Spleen (tissue), 11 donors: Measurements from ENCODE around the gene TCAF1. TPM values are rescaled to one million over a fixed set of nuclear protein-coding genes. Genes with fewer than 3 reads are reported as not detected.

ENCODE experiments used
- DNase-seq: peaks from one replicate; pipeline ENCODE4 v3.0.0-alpha.2; 2020
- H3K27ac ChIP-seq, 8 donors: fragments of 200-600 bp; sonication (generic) in 7 of 8; 1 replicate in 4 of 8; 2 replicates in 4 of 8; pipeline versions ENCODE4 v1.5.0 to v1.8.0; 2016 to 2021; ENCODE audit warnings: inconsistent platforms in 4 of 8, mild to moderate bottlenecking in 4 of 8, moderate library complexity in 1 of 8
- H3K27me3 ChIP-seq, 7 donors: fragments of 200-600 bp; sonication (generic) in 6 of 7; replicated peaks in 1 of 7; 1 replicate in 4 of 7; 2 replicates in 3 of 7; pipeline versions ENCODE4 v1.5.0 to v1.8.0; 2016 to 2021; ENCODE audit warnings: inconsistent platforms in 3 of 7, mild to moderate bottlenecking in 1 of 7
- H3K36me3 ChIP-seq, 6 donors: fragments of 200-600 bp; sonication (generic) in 5 of 6; 1 replicate in 4 of 6; 2 replicates in 2 of 6; pipeline versions ENCODE4 v1.5.0 to v1.8.0; 2016 to 2021; ENCODE audit warnings: inconsistent platforms in 2 of 6
- H3K4me1 ChIP-seq, 6 donors: fragments of 200-600 bp; sonication (generic) in 5 of 6; 1 replicate in 3 of 6; 2 replicates in 3 of 6; pipeline versions ENCODE4 v1.5.0 to v1.8.0; 2016 to 2021; ENCODE audit warnings: inconsistent platforms in 3 of 6
- H3K4me3 ChIP-seq, 8 donors: fragments of 200-600 bp; sonication (generic) in 7 of 8; 1 replicate in 4 of 8; 2 replicates in 4 of 8; pipeline versions ENCODE4 v1.5.0 to v1.8.0; 2016 to 2021; ENCODE audit warnings: inconsistent platforms in 4 of 8, mild to moderate bottlenecking in 4 of 8, moderate library complexity in 2 of 8
- H3K9me3 ChIP-seq, 8 donors: fragments of 200-600 bp; sonication (generic) in 7 of 8; 1 replicate in 4 of 8; 2 replicates in 4 of 8; pipeline versions ENCODE4 v1.5.0 to v1.8.0; 2016 to 2021; ENCODE audit warnings: inconsistent platforms in 4 of 8
- CTCF ChIP-seq, 11 experiments: fragments of 200-600 bp in 7 of 11; fragments of 450-650 bp in 4 of 11; sonication (generic) in 4 of 11; IDR thresholded peaks in 8 of 11; conservative IDR thresholded peaks in 3 of 11; 1 replicate in 7 of 11; 2 replicates in 4 of 11; pipeline versions ENCODE4 v1.4.0 to v1.8.0; 2016 to 2021; ENCODE audit warnings: antibody characterized with exemption in 11 of 11, inconsistent platforms in 4 of 11, mild to moderate bottlenecking in 1 of 11
- POLR2A ChIP-seq, 3 donors: fragments of 450-650 bp; IDR thresholded peaks; one replicate each; pipeline ENCODE4 v1.5.1; 2017; ENCODE audit warnings: antibody characterized with exemption in 3 of 3, mild to moderate bottlenecking in 1 of 3
- POLR2AphosphoS5 ChIP-seq, 3 donors: sonication (generic); formaldehyde crosslinking; IDR thresholded peaks; one replicate each; pipeline ENCODE4 v1.5.1; 2017; ENCODE audit warnings: antibody characterized with exemption in 3 of 3
- WGBS, 5 donors: extraction: QIAGEN DNeasy Blood & Tissue Kit in 3 of 5; methylation state at CpG; one replicate each; pipeline versions ENCODE4 v1.1.5 to v1.1.7; 2013 to 2018; 5-methylcytosine and 5-hydroxymethylcytosine counted together
- intact Hi-C: fragments of 100-400 bp; cut with DNase I; formaldehyde crosslinking; loops from one replicate; pipeline ENCODE4 v1.15.0; 2023; ENCODE audit warnings: low total_unique reads
- polyA plus RNA-seq, 3 donors: library from polyadenylated mRNA; stranded (reverse); fragments of 200-250 nt; gene quantifications; one replicate each; pipeline ENCODE4 v1.2.1, GENCODE V29; 2013
- total RNA-seq, 7 donors: library from RNA; depleted of rRNA in 3 of 7; stranded (reverse); fragments of >200 nt in 3 of 7; fragmentation: NEBNext Ultra II Directional in 4 of 7; extraction: Animal tissue kit (Norgen Biotek cat#: 25700) in 4 of 7; gene quantifications; one replicate each; pipeline versions ENCODE4 v1.1.0 to v1.2.1, GENCODE V29; 2016 to 2021
- donor health status: healthy with polysubstance abuse.
- donor health status: DM: no; HTN: no; CAD: no; lungs with moderate emphysema.
- donor health status: DM: no; HTN: no; CAD: no.
- donor health status: Bipolar disorder and iron deficiency.
- donor health status: healthy.
- donor health status: DM: no; HTN: no; CAD: no.
- donor health status: DM: yes; HTN: yes; CAD: no.

Gene TCAF1
- total and polyA plus RNA-seq, 10 donors: 3.8 to 39.6 (median 27.1) TPM

GRCh38 chr7:143931739-143932138, 29.8 kb upstream of the TCAF1 start:
- no peak for TF ChIP-seq POLR2A (IDR thresholded peaks at IDR 0.05)
- no peak for TF ChIP-seq POLR2AphosphoS5 (IDR thresholded peaks at IDR 0.05)
- TF ChIP-seq CTCF (IDR thresholded peaks at IDR 0.05 in 8 of 11, conservative IDR thresholded peaks at IDR 0.05 in 3 of 11): no peak
- Histone ChIP-seq H3K9me3 (peaks cover 0 to 24% (median 13%) of the 10 kb centered on the region in 8 donors), H3K4me3 (no peak overlapping the region), H3K36me3 (no peaks in the 10 kb centered on the region), H3K27me3 (no peaks in the 10 kb centered on the region), H3K4me1 (no peaks in the 10 kb centered on the region), H3K27ac (no peak overlapping the region)
- no peak for DNase-seq
- intact Hi-C loops: no loop called here

- no peak for DNase-seq
- intact Hi-C loops: no loop called here
- WGBS, 5 donors: 91 to 100% (median 93%) methylated on average over 1 of the region's 1 CpG
- Histone ChIP-seq H3K4me3 (no peak overlapping the region), H3K36me3 (no peaks in the 10 kb centered on the region), H3K27ac (no peak overlapping the region), H3K9me3 (peaks cover 0 to 24% (median 13%) of the 10 kb centered on the region in 8 donors), H3K4me1 (no peaks in the 10 kb centered on the region), H3K27me3 (no peaks in the 10 kb centered on the region)
- TF ChIP-seq POLR2AphosphoS5 (IDR thresholded peaks at IDR 0.05) (no peak), CTCF (IDR thresholded peaks at IDR 0.05 in 8 of 11, conservative IDR thresholded peaks at IDR 0.05 in 3 of 11) (no peak), POLR2A (IDR thresholded peaks at IDR 0.05) (no peak)
Observed at GRCh38 chr7:143929224-143929920, 27.4 kb upstream of the TCAF1 start.

- Histone ChIP-seq H3K36me3 (no peaks in the 10 kb centered on the region), H3K9me3 (no peaks in the 10 kb centered on the region), H3K27me3 (peaks cover 0 to 8% (median 0%) of the 10 kb centered on the region in 7 donors), H3K4me1 (no peaks in the 10 kb centered on the region), H3K4me3 (no peak overlapping the region), H3K27ac (no peak overlapping the region)
- intact Hi-C loops: no loop called here
- 64 to 78% (median 71%) methylated on average over 1 of the region's 1 CpG for WGBS, 5 donors
- DNase-seq: no peak
- no peak for TF ChIP-seq POLR2A (IDR thresholded peaks at IDR 0.05)
- TF ChIP-seq POLR2AphosphoS5 (IDR thresholded peaks at IDR 0.05): no peak
- no peak for TF ChIP-seq CTCF (IDR thresholded peaks at IDR 0.05 in 8 of 11, conservative IDR thresholded peaks at IDR 0.05 in 3 of 11)
Observed at GRCh38 chr7:143924851-143925250, 22.9 kb upstream of the TCAF1 start.

GRCh38 chr7:143914938-143915652, 13.1 kb upstream of the TCAF1 start:
- Histone ChIP-seq H3K36me3 (no peaks in the 10 kb centered on the region), H3K27me3 (no peaks in the 10 kb centered on the region), H3K9me3 (no peaks in the 10 kb centered on the region), H3K4me1 (no peaks in the 10 kb centered on the region), H3K4me3 (no peak overlapping the region), H3K27ac (no peak overlapping the region)
- no peak for DNase-seq
- intact Hi-C loops: no loop called here
- WGBS, 5 donors: 67 to 78% (median 75%) methylated on average over 7 of the region's 7 CpGs
- TF ChIP-seq POLR2A (IDR thresholded peaks at IDR 0.05) (no peak), CTCF (IDR thresholded peaks at IDR 0.05 in 8 of 11, conservative IDR thresholded peaks at IDR 0.05 in 3 of 11) (no peak), POLR2AphosphoS5 (IDR thresholded peaks at IDR 0.05) (no peak)
